Measurements from ENCODE around the gene EHF.

The EHF gene

DNA sequence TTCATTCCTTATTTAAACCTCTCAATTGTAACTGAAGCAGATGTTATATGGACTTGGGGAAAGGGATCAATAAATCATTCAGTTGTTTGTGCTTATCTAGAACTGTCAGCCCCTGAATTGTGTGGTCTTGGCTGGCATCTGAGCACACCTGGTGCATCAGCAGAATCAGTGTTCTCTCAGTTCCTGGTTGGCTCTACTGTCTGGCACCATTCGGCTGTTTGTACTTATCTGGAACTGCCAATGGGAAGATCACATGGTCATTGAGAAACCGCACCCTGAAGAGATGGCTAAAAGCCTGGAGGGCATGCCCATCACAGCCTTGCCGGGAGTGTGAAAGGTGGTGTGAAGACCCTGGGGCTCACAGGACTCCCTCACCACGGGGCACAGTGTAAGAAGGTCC lies 37.1 kb upstream of the EHF start:
- no peaks in the 10 kb centered on the region for H3K9me3 ChIP-seq (ENCODE audit: severe bottlenecking)
- H3K36me3 ChIP-seq (ENCODE audit: low read depth), result no peaks in the 10 kb centered on the region
- no peaks in the 10 kb centered on the region for H3K27me3 ChIP-seq (ENCODE audit: insufficient read depth, poor library complexity, severe bottlenecking)
- peaks cover 8% of the 10 kb centered on the region for H3K4me1 ChIP-seq (ENCODE audit: insufficient read depth, poor library complexity, severe bottlenecking)
- ATAC-seq (ENCODE audit: low read depth), result no peak
- H3K27ac ChIP-seq (ENCODE audit: poor library complexity, severe bottlenecking), result no peak overlapping the region
- no peak overlapping the region for H3K4me3 ChIP-seq (ENCODE audit: severe bottlenecking)
- DNase-seq (ENCODE audit: low spot score), result no peak
- no peak for TF ChIP-seq CTCF (IDR thresholded peaks at IDR 0.05; ENCODE audit: poor library complexity, severe bottlenecking)

- Histone ChIP-seq H3K27ac (ENCODE audit: poor library complexity, severe bottlenecking) (no peak overlapping the region), H3K4me3 (ENCODE audit: severe bottlenecking) (no peak overlapping the region), H3K9me3 (ENCODE audit: severe bottlenecking) (no peaks in the 10 kb centered on the region), H3K27me3 (ENCODE audit: insufficient read depth, poor library complexity, severe bottlenecking) (no peaks in the 10 kb centered on the region), H3K4me1 (ENCODE audit: insufficient read depth, poor library complexity, severe bottlenecking) (peaks cover 8% of the 10 kb centered on the region), H3K36me3 (ENCODE audit: low read depth) (no peaks in the 10 kb centered on the region)
- DNase-seq (ENCODE audit: low spot score) (no peak), ATAC-seq (ENCODE audit: low read depth) (no peak)
- TF ChIP-seq CTCF (IDR thresholded peaks at IDR 0.05; ENCODE audit: poor library complexity, severe bottlenecking), result no peak
These were observed 35.6 kb upstream of the EHF start for GRCh38 chr11:34585304-34585734.

DNA sequence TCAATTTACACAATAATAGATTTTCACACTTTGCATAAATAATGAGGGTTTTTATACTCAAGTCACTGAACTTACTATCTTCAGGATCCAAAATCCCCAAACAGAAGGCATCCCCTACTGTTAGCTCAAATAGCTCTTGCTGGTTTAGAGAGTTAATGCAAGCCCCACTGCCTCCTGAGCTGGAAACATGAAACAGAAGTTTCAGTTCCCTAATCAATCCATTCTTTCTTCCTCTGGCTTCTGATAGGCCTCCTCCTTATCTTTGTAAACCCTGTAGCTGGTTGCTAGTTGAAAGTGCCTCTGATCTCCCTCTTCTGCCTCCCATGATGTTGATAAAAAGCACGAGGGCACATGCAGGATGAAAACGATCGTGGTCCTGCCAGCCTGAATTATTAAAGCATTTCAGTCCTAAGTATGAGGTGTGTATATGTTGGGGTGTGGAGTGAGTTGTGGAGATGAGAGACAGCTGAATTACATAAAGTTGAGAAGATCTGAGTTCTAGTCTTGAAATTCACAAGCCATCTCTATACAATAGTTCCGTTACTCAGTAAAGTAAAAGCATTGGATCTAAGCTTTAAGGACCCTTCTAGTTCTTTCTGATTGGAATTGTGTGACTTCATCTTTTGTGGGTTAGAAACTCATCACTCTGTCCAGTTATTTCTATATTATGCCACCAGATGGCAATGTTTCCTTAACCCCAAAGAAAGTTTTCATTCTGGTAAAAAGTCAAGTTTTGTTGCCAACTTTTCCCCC lies 35.0 kb upstream of the EHF start:
- Histone ChIP-seq H3K27me3 (ENCODE audit: insufficient read depth, poor library complexity, severe bottlenecking) (no peaks in the 10 kb centered on the region), H3K36me3 (ENCODE audit: low read depth) (no peaks in the 10 kb centered on the region), H3K9me3 (ENCODE audit: severe bottlenecking) (no peaks in the 10 kb centered on the region), H3K27ac (ENCODE audit: poor library complexity, severe bottlenecking) (peak overlapping the region; percentile 17), H3K4me3 (ENCODE audit: severe bottlenecking) (no peak overlapping the region), H3K4me1 (ENCODE audit: insufficient read depth, poor library complexity, severe bottlenecking) (peaks cover 8% of the 10 kb centered on the region)
- TF ChIP-seq CTCF (IDR thresholded peaks at IDR 0.05; ENCODE audit: poor library complexity, severe bottlenecking), result peak; percentile 86
- ATAC-seq (ENCODE audit: low read depth) (peak; percentile 44; the same call in 2 of the 3 replicates), DNase-seq (ENCODE audit: low spot score) (no peak)

DNA sequence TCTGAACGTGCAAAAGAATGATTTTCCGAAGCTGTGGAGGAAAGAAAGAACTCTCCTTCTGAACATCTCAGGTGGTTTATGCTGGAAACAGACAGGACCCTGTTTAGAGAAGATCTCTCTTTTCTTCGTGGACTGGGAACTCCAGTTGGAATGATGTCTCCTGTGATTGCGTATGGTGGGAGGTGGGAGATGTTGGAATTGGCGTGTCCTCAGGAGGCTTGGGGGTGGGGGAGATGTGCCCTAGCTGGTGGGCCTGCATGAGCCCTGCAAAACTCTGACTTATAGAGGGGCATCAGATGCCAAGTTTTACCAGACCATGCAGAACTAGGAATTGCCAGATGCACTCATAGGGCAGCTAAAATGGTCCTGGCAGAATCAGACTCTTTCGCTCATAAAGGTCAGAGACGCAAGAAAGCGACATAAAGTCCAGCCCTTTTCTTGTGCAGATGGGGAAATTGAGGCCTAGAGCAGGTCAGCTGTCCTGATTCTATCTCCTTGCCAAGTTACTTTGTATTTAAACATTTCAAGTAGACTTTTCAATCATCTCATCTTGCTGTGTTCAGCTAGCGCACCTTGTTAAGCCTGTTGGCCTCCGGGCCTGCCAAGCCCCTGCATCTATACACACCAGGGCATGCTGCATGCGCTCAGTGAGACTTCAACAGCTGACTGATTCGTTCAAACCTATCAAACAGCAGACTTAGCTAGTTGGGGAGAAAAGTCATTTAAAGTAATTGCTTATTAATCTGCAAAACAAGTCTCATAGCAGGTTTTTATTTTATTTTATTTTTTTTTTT lies 34.2 kb upstream of the EHF start:
- H3K9me3 ChIP-seq (ENCODE audit: severe bottlenecking), result no peaks in the 10 kb centered on the region
- no peaks in the 10 kb centered on the region for H3K36me3 ChIP-seq (ENCODE audit: low read depth)
- H3K27ac ChIP-seq (ENCODE audit: poor library complexity, severe bottlenecking), result peak overlapping the region; percentile 17
- DNase-seq (ENCODE audit: low spot score), result no peak
- peak; percentile 60 for TF ChIP-seq CTCF (IDR thresholded peaks at IDR 0.05; ENCODE audit: poor library complexity, severe bottlenecking)
- no peak for ATAC-seq (ENCODE audit: low read depth)
- no peak overlapping the region for H3K4me3 ChIP-seq (ENCODE audit: severe bottlenecking)
- H3K27me3 ChIP-seq (ENCODE audit: insufficient read depth, poor library complexity, severe bottlenecking), result no peaks in the 10 kb centered on the region
- peaks cover 8% of the 10 kb centered on the region for H3K4me1 ChIP-seq (ENCODE audit: insufficient read depth, poor library complexity, severe bottlenecking)
